Raji (cell line): Measurements from ENCODE around the gene TEKTIP1.

Experiments used
- POLR2A ChIP-seq: IDR thresholded peaks from 2 replicates; pipeline ENCODE4 v1.6.1; 2011; ENCODE audit warnings: low read depth, low read length, control low read depth; ENCODE audit not compliant: insufficient read depth

TEKTIP1 gene

GRCh38 chr19:3515891-3516422, 23.0 kb upstream of the TEKTIP1 start:
- no peak for TF ChIP-seq POLR2A

GRCh38 chr19:3516675-3517207, 22.2 kb upstream of the TEKTIP1 start:
- no peak for TF ChIP-seq POLR2A

GRCh38 chr19:3517638-3518037, 21.3 kb upstream of the TEKTIP1 start:
- no peak for TF ChIP-seq POLR2A

GRCh38 chr19:3518255-3518654, 20.7 kb upstream of the TEKTIP1 start:
- TF ChIP-seq POLR2A, result no peak

GRCh38 chr19:3518659-3519058, 20.3 kb upstream of the TEKTIP1 start:
- TF ChIP-seq POLR2A, result no peak

- no peak for TF ChIP-seq POLR2A
Observed at GRCh38 chr19:3519126-3519525, 19.8 kb upstream of the TEKTIP1 start.

GRCh38 chr19:3520166-3521103, 18.5 kb upstream of the TEKTIP1 start:
- TF ChIP-seq POLR2A, result no peak

- TF ChIP-seq POLR2A, result no peak
Observed at GRCh38 chr19:3521104-3521445, 17.9 kb upstream of the TEKTIP1 start.

GRCh38 chr19:3522421-3523360, 16.3 kb upstream of the TEKTIP1 start:
- TF ChIP-seq POLR2A, result no peak

- TF ChIP-seq POLR2A, result no peak
Observed at GRCh38 chr19:3523361-3524077, 15.5 kb upstream of the TEKTIP1 start.

GRCh38 chr19:3524078-3524842, 14.7 kb upstream of the TEKTIP1 start:
- TF ChIP-seq POLR2A, result no peak

GRCh38 chr19:3524904-3525451, 14.0 kb upstream of the TEKTIP1 start:
- TF ChIP-seq POLR2A, result no peak

GRCh38 chr19:3526507-3527237, 12.3 kb upstream of the TEKTIP1 start:
- no peak for TF ChIP-seq POLR2A
